Measurements from ENCODE around the gene PFKM.

DNA sequence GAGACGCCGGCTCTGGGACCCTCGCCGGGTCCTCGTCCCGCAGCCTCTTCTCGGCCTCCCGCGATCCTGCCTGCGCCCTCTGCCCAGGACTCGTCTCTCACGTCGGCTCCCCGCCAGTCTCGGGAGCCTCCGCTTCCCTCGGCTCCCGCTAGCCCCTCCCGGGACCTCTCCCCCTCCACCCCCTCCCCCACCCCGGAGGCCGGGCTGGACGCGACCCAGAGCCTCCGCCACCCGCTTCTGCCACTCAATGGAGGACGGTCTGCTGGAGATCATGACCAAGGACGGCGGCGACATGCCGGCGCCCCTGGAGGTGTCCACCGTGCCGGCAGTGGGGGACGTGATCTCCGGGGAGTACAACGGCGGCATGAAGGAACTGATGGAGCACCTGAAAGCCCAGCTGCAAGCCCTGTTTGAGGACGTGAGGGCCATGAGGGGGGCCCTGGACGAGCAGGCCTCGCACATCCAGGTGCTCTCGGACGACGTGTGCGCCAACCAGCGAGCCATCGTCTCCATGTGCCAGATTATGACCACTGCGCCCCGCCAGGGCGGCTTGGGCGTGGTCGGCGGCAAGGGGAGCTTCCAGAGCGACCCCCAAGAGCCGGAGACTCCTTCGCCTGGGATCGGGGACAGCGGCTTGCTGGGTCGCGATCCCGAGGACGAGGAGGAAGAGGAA lies 64.8 kb downstream of the PFKM start:
- no peak for TF ChIP-seq POLR2A (IDR thresholded peaks at IDR 0.05)
- TF ChIP-seq, protein P1, sequence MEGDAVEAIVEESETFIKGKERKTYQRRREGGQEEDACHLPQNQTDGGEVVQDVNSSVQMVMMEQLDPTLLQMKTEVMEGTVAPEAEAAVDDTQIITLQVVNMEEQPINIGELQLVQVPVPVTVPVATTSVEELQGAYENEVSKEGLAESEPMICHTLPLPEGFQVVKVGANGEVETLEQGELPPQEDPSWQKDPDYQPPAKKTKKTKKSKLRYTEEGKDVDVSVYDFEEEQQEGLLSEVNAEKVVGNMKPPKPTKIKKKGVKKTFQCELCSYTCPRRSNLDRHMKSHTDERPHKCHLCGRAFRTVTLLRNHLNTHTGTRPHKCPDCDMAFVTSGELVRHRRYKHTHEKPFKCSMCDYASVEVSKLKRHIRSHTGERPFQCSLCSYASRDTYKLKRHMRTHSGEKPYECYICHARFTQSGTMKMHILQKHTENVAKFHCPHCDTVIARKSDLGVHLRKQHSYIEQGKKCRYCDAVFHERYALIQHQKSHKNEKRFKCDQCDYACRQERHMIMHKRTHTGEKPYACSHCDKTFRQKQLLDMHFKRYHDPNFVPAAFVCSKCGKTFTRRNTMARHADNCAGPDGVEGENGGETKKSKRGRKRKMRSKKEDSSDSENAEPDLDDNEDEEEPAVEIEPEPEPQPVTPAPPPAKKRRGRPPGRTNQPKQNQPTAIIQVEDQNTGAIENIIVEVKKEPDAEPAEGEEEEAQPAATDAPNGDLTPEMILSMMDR (IDR thresholded peaks at IDR 0.05): no peak

Measured in prostate gland (tissue), 2 donors.